ENCODE measurements around the gene HIGD2A. TPM values are rescaled to one million over a fixed set of nuclear protein-coding genes. Genes with fewer than 3 reads are reported as not detected.

Gene HIGD2A, protein sequence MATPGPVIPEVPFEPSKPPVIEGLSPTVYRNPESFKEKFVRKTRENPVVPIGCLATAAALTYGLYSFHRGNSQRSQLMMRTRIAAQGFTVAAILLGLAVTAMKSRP
- total RNA-seq (2022; extraction: Qiagen RNA extraction; ENCODE audit: low read depth) = 241 to 283 TPM (median 256 TPM) in 5 replicates

DNA sequence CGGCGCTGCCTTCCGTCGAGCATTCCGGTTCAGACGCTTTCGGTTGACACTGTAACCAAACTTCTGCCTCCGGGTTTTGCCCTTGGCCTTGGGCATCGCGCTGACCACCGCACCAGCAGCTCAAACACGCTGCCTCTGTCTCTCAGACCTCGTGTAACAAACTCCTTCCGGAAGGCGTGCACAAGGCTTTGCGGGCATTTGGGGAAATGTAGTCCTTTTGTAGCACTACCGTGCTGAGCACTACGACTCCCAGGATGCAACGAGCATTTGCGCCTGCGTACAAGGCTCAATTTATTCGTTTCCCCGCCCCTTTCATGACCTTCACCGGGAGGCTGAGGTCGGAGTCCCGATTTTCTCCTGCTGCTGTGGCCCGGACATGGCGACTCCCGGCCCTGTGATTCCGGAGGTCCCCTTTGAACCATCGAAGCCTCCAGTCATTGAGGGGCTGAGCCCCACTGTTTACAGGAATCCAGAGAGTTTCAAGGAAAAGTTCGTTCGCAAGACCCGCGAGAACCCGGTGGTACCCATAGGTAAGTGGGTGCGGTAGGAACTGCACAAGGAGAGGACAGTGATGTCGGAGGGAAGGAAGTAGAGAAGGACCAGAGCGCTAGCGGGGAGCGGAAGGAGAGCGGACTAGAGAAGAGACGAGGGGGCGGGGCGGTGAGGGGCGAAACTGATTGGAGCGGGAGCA, at the start of gene HIGD2A, which contains the start of gene NOP16:
TSS of gene HIGD2A (plus strand) at position 308 of the 691 bp plus-strand sequence. CDS start at position 377, 69 bp downstream.
TSS of gene NOP16 (minus strand) at position 155 of the 691 bp plus-strand sequence. CDS start at position 96, 59 bp downstream.

DNA sequence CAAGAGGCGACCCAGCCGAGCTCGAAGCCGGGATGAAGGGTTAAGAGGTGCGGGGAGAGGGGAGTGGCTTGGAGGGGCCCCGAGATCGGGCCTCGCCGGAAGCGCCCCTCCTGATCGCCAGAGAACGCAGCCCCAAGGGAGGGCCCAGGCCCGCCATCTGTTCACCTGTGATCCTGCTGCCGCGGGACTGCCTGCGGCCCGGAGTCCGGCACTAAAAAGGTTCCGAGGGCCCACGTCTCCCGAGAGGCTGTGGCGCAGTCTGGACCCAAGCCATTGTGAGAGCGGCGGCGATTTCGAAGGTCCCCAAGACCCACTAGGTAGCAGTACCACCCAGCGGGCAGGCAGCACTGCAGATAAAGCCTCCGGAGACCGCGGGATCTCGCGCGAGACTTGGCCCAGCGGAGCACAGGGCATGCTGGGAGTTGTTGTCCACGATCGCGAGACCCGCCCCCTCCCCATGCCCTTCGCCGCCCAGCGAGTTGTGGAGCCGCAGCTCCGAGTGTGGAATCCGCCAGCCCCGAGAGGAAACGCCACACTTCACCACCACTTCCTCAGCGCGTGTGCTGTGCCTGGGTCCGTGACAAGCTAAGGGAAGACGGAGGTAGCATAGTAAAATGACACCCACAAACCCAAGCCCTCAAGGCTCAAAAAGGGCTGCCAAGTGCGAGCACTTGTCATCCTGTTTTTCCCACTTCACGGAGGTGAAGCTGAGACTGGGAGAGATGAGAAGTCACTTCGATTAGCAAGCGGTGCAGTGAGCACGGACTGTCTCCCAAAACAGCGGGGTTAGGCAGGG, 26.9 kb upstream of the HIGD2A start, which contains the start of gene KIAA1191:
TSS of gene KIAA1191 (minus strand) at position 328 of the 796 bp plus-strand sequence. CDS start 2,256 bp downstream, outside the sequence.

DNA sequence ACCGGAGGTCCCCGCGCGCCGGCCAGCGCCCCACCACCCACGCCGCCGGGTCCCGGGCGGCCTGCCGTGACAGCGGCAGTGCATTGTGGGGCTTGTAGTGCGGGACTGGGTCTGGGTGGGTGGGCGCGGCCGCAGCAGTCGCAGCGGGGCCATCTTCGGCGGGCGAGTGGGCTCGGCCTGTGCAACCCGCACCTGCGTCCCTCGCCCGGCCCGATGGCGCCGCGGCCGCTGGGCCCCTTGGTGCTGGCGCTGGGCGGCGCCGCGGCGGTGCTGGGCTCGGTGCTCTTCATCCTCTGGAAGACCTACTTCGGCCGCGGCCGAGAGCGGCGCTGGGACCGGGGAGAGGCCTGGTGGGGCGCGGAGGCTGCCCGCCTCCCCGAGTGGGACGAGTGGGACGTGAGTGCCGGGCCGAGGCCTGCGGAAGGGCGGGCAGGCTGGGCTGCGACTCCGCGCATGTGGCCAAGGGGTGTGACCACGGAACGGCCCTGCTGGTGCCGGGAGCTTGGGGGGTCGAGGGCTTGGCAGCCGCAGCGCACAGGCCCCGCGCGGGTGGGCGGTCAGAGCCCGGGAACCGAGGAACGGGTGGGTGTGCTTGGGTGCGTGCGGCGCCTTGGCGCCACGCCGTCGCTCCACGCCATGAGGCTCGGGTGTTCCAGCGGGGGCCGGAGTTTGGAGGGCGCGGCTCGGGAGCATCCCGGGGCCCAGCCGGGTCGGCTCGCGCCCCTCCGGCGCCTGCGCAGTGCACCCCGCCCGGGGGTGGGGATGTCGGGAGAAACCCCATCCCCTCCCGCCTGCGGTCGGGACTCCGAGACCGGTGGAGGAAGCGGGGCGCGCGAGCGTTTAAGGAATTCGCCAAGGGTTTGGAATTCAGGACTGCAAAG, 23.0 kb upstream of the HIGD2A start, which contains the start of gene ARL10:
TSS of gene ARL10 (plus strand) at position 137 of the 881 bp plus-strand sequence. CDS start at position 214, 77 bp downstream.

DNA sequence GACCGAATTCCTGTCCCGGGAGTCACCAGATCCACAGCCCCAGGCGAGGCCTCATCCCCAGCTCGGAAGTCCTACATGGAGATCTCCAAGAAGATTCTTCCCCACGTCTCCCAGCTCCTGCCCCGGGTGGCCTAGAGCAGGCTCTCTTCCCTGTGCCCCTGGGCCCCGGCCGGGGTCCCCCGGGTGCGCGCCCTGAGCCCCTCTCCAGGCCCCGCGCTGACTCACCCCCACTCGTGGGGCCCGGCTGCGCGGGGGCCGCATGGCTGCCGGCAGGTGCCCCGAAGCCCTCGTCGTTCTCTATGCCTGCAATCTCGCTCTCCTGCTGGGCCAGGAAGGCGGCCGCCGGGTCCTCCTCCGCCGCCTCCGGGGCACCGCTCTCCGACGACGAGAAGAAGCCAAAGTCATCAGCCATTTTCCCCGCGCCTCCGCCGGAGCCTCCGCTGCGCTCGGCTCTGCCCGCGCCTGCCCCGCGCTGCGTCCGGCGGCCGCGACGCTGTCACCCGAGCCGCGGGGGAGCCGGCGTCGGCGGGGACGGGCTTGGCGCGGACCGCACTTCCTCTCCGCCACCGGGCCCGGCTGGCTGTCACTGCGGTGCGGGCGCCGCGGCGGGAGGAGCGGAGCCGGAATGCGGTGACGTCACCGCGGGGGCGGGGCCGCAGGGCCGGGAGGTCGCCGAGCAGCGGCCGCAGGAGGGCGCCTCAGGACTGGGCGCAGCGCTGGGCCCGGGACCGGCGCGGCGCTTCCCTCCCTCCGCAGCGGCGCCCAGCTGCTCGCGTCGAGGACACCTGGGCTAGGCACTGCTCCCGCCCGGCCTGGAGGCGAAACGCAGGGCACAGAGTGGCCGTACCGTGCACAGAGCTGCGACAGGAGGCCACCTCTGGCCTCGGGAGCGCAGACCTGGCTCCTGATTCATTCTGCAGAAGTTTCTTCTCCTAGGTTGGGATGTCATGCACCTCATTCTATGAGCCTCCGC, 27.7 kb downstream of the HIGD2A start, which contains the start of gene CLTB:
TSS of gene CLTB (minus strand) at position 588 of the 973 bp plus-strand sequence. CDS start at position 412, 176 bp downstream.

Other genes starting within 250 kb of the HIGD2A start
- 11.6 to 15.4 TPM (median 14.7 TPM) in 5 replicates for gene SIMC1, start 150.3 kb upstream of the HIGD2A start, total RNA-seq (2022; extraction: Qiagen RNA extraction; ENCODE audit: low read depth)
- gene KIAA1191, start 27.0 kb upstream of the HIGD2A start, total RNA-seq (2022; extraction: Qiagen RNA extraction; ENCODE audit: low read depth) = 68.3 to 83.6 TPM (median 70.4 TPM) in 5 replicates
- 0.04 to 0.66 TPM (median 0.22 TPM) in 5 replicates for gene ARL10, start 23.3 kb upstream of the HIGD2A start, total RNA-seq (2022; extraction: Qiagen RNA extraction; ENCODE audit: low read depth)
- gene NOP16, start 153 bp upstream of the HIGD2A start, total RNA-seq (2022; extraction: Qiagen RNA extraction; ENCODE audit: low read depth) = 122 to 165 TPM (median 125 TPM) in 5 replicates
- 72.7 to 115 TPM (median 107 TPM) in 5 replicates for gene CLTB, start 27.8 kb downstream of the HIGD2A start, total RNA-seq (2022; extraction: Qiagen RNA extraction; ENCODE audit: low read depth)
- 43.3 to 53.6 TPM (median 47.4 TPM) in 5 replicates for gene FAF2, start 59.6 kb downstream of the HIGD2A start, total RNA-seq (2022; extraction: Qiagen RNA extraction; ENCODE audit: low read depth)
- 27.4 to 45.9 TPM (median 39.2 TPM) in 5 replicates for gene RNF44, start 148.7 kb downstream of the HIGD2A start, total RNA-seq (2022; extraction: Qiagen RNA extraction; ENCODE audit: low read depth)
- gene CDHR2, start 160.6 kb downstream of the HIGD2A start, total RNA-seq (2022; extraction: Qiagen RNA extraction; ENCODE audit: low read depth) = 0.02 to 0.13 TPM (median 0.06 TPM) in 5 replicates
- gene GPRIN1, start 221.4 kb downstream of the HIGD2A start, total RNA-seq (2022; extraction: Qiagen RNA extraction; ENCODE audit: low read depth) = 7.3 to 10.2 TPM (median 8.8 TPM) in 5 replicates
- gene SNCB, start 241.8 kb downstream of the HIGD2A start, total RNA-seq (2022; extraction: Qiagen RNA extraction; ENCODE audit: low read depth) = 0.56 to 1.5 TPM (median 0.94 TPM) in 5 replicates
- not detected in 5 replicates for gene EIF4E1B, start 241.9 kb downstream of the HIGD2A start, total RNA-seq (2022; extraction: Qiagen RNA extraction; ENCODE audit: low read depth)

Measured in A549 treated with RU486 at 1 μM for 4 hours (cell line).